ENCODE results near the gene CST7.
"Not testable (repeated sequence)": the region's sequence is repeated elsewhere in the genome, so short reads cannot be mapped to it uniquely, and the experiment has no call there.

CST7 gene

DNA sequence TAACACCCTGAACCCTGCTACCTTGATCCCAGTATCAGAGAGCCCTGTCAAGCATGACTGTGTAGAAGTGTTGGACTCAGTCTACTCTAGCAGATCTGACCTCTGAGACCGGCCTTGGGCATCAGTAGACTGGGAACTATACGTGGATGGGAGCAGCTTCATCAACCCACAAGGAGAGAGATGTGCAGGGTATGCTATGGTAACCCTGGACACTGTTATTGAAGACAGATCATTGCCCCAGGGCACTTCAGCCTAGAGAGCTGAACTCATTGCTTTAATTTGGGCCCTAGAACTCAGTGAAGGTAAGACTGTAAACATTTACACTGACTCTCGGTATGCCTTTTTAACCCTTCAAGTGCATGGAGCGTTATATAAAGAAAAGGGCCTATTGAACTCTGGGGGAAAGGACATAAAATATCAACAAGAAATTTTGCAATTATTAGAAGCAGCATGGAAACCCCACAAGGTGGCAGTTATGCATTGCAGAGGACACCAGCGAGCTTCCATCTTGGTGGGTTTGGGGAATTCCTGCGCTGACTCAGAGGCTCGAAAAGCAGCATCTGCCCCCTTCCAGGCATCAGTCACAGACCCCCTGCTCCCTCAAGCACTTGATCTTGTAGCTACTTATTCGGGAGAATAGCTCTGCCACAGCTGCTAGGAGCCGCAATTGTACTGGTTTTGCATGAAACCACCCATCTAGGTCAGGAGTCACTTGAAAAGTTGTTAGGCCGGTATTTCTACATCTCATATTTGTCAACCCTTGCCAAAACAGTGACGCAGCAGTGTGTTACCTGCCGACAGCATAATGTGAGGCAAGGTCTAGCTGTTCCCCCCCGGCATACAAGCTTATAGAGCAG lies 19.0 kb upstream of the CST7 start:
- not testable (repeated sequence) for DNase-seq

DNA sequence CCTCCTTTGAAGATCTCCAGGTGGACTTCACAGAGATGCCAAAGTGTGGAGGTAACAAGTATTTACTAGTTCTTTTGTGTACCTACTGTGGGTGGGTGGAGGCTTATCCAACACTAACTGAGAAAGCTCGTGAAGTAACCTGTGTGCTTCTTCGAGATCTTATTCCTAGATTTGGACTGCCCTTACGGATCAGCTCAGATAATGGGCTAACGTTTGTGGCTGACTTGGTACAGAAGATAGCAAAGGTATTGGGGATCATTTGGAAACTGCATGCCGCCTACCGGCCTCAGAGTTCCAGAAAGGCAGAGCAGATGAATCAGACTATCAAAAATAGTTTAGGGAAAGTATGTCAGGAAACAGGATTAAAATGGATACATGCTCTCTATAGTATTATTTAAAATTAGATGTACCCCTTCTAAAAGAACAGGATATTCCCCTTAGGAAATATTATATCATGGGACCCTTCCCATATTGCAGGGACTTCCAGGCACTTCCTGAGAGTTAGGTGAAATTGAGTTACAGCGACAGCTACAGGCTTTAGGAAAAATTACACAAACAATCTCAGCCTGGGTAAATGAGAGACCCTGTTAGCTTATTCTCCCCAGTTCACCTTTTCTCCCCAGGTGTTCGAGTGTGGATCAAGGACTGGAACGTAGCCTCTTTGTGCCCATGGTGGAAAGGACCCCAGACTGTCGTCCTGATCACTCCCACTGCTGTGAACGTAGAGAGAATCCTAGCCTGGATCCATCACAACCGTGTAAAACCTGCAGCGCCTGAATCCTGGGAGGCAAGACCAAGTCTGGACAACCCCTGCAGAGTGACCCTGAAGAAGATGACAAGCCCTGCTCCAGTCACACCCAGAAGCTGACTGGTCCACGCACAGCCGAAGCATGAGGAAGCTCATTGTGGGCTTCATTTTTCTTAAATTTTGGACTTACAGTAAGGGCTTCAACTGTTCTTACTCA lies 18.1 kb upstream of the CST7 start:
- DNase-seq, result not testable (repeated sequence)

DNA sequence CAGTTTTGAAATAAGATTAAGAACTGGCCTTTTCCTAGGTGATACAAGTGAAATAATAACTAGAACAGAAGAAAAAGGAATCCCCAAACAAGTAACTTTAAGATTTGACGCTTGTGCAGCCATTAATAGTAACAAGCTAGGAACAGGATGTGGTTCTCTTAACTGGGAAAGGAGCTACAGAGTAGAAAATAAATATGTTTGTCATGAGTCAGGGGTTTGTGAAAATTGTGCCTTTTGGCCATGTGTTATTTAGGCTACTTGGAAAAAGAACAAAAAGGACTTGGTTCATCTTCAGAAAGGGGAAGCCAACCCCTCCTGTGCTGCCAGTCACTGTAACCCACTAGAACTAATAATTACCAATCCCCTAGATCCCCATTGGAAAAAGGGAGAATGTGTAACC lies 17.2 kb upstream of the CST7 start:
- DNase-seq, result not testable (repeated sequence)

DNA sequence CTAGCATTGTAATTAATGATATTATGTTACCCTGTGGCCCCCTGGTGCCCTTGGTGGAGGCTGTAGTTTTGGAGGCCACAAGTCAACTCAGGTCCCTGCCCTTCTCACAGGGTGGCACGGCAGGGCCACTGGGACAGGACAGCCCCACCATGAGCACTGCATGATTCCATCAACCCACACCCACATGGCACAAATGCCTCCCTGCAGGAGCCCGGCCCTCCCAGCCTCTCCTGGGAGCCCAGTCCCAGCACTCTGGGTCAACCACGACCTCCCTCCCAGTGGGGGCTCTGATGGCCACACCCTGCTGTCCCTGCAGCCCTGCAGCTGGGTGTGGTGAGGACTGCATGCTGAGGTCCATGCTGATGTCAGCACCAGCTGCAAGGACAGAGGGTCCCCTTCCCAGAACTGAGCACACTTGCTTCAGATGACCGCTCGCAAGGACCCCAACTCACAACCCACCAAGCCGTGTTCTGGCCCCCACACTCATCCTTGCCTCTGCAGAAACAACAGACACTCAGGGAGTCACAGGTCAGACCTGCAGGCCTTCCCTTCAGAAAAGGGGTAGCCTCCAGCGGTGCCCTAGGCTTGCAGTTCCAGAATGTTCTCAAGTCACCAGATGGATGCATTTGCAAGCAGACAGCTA lies 15.7 kb upstream of the CST7 start:
- DNase-seq, result no peak

DNA sequence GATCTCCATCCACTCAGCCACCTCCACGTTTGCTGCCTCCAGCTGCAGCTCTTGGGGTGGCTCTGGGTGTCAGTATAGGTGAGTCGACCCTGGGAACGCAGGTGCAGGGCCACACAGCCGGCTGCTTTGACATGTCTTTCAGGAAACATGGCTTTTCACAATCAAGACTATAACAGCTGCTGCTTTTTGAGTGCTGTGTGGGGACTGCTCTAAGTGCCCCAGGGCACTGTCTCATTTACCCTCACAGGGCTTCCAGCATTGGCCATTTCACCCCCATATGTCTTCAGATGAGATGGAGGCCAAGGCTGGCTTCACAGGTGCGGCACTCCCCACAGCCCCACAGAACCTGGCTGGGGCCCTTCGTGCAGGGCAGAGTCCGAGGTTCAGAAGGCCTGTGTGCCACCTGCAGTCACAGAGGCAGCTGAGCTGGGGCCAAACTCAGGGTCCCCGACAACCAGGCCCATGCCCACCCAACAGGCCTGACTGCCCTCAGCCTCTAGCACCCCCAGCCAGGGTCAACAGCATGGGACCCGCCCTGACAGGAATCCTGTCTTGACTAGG lies 14.9 kb upstream of the CST7 start:
- DNase-seq, result no peak

DNA sequence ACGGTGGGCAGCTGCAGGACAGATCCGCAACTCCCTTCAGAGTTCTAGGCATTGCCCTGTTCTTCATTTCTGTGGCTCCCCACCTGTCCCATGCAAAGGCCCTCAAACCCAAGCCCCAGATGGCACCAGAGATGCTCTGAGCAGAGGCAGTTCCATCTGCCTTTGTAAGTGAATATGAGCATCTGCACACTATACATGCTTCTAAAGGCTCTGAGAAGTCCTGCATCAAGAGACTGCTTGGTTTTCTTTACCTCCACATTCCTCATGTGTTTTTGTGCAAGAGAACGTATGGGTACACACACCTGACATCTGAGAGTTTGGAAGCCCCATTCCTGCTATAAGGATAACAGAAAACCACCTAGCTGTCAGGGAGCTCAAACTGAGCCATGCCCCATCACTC lies 14.4 kb upstream of the CST7 start:
- no peak for DNase-seq

DNA sequence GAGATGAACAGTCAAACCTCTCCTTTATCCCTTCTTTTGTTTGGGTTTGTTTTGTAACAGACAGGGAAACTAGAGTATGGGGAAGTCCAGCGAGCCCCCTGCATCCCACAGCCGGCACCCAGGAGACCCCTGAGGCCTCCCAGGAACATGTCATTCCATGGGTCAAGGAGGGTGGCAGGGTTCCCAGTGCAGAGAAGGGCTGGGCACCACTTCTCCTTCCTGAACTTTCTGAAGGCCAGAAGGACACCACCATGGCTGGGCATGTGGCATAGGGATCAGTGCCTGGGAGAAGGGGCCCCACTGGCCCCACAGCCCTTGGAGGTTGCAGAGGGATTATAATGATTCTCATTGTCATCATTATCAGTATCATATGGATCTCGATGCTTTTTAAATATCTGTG lies 13.9 kb upstream of the CST7 start:
- no peak for DNase-seq

DNA sequence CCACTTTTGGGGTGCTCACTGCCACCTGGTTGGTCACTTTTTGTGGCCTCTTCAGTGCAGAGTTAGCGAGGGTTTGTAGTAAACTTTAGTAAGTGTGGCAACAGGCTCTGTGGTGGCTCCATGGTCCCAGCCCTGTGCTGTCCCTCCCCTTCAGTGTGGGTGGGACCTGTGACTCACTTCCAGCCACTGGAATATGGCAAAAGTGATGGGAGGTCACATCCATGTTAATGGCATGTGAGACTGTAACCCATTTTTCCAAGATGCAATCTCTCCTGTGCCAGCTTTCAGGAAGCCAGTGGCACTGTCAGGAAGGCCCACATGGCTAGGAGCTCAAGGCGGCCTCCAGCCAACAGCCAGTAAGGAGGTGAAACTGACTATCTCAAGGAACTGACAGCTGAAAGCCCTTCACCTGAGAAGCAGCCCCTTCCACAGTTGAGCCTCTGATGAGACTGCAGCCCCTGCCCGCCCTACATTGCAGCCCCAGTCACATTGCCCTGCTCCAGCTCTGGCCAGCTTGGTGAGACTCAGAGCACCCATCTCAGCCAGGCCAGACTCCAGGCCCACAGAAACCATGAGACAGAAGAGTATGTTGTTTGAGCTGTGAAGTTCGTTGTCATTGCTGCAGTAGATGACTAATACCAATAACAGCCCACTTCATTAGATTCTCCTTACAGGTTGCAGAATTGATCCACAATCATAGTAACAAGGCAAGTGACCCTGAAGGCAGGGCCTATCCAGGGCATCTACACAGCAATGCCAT lies 13.1 kb upstream of the CST7 start:
- no peak for DNase-seq

DNA sequence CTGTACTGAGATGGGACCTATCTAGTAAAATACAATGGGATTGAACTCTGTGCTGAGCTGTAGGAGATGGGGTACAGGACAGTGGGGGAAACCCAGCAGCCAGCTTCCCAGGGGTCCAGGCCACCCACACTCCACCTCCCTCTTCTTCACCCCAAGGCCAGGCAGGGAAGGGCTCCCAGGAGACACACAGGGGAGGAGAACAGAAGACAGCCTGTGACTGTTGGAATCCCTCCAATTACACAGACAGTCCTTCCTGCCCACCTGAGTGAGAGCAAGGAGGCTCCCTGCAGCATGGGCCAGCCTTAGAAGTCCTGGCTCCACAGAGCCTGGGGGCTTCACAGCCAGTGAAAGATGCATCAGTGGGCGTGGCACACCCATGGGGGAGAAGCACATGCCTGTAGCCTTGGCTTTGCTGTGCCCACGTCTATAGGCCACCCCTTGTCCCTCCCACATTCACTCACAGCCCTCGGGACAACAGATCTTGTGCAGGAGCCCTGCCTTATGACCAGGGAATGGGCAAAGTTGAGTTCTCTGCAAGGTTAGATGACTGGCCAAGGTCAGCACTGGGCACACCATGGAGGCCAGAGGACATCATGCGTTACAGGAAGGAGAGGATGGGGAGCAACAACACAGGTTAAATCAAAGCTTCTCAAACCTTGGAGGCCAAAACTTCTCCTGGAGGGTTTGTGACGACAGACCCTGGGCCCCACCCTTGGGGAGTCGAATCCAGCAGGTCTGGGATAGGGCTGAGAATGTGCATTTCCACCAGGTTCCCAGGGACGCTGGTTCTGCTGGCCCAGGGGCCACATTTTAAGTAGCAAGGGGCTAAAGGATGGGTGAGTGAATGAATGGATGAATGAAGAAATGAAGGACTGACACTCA lies 12.3 kb upstream of the CST7 start:
- no peak for DNase-seq

DNA sequence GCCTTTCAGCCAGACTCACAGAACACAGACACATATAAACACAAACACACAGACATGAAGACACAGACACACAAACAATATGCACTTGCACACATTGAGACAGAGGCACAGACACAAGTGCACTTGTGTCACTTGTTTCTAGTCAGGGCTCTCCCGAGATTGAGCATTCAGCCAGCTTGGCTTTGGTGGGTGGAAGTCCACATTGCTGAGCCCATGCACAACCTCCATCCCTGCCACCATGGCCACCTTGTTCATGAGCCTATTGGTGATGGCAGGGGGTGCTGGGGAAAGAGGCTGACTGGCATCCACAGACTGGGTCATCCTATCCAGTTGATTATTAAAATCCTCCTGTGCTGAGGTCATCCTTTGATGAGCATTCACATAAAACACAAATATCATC lies 11.5 kb upstream of the CST7 start:
- no peak for DNase-seq

DNA sequence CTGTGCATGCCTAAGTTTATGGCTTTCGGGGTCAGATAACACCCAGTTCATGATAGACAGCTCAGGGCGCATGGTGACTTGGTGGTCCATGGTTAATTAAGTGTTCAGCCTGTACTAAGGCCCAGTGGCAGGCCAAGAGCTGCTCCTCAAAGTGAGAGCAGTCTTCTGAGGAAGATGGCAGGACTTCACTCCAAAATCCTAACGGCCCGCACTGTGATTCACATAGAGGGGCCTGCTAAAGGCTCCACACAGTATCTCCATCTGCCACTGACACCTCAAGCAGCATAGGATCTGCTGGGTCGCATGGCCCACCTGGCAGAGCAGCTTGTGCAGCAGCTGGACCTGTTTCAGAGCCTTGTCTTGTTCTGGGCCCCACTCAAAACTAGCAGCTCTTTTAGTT lies 10.6 kb upstream of the CST7 start:
- DNase-seq, result no peak

DNA sequence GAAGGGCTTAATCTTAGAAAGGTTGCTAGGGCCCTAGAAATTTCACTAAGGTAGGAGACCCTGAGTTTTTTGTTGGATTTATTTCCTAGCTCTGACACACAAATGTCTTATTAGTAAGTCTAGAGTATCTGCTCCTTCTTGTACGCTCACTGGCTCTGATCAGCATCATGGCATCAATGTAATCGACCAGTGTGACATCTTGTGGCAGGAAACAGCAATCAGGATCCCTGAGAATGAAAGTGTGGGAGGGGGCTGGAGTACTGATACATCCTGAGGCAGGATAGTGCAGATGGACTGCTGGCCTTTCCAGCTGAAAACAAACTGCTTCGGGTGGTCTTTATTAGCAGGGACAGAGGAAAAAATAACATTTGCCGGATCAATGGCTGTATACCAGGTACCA lies 10.0 kb upstream of the CST7 start:
- no peak for DNase-seq

DNA sequence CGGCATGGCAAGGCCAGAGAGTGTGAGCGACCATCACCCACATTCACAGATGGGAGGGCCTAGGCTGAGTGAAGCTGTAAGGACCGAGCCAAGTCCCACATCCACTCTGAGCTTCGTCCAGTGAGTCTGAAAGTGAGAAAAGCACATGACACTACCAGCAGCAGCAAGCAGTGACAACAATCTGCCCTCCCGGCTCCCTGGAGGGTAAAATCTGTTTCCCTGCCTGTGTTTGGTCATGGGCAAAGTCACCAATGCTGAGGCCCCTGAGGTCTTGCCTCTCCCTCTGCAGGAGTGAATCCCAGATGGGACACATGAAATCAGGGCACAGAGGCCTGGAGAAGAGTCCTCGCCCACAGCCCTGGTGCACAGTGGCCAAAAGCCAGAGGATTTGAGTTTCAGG lies 6.4 kb upstream of the CST7 start:
- DNase-seq, result no peak

DNA sequence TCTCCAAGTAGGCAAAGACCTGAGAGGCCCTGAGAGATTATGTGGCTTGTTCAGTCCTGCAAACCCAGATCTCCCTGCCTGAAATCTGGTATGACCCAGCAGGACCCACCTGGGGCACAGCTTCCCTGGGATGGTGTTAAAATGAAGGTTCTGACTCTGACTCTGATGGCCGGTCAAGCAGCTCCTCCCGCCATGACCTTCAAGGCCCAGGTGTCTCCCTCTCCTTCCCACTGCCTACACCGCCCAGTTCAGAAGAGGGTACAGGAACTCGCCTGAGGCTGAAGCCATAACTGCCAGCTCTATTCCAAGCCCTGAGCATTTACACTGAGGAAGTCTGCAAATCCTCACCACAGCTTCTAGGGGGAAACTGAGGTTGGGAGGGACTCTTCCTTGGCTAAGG lies 5.9 kb upstream of the CST7 start:
- DNase-seq, result no peak

DNA sequence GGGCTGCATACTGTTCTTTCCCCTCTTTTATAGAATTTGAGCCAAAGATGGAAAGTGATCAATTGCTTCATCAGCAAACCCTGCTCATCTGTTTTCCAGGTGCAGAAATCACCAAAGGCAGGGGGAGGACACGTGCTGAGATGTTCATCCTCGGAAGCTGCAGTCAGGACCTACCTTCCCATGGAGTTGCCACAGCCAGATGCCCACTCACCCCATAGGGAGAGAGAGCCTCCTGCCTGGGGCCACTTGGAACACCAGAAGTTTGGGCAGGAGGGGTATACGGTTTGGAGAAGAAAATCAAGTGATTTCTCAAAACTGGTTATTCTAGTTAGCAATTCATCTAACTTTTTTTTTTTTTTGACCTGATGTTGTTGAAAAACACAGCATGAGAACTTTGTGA lies 5.3 kb upstream of the CST7 start:
- no peak for DNase-seq

DNA sequence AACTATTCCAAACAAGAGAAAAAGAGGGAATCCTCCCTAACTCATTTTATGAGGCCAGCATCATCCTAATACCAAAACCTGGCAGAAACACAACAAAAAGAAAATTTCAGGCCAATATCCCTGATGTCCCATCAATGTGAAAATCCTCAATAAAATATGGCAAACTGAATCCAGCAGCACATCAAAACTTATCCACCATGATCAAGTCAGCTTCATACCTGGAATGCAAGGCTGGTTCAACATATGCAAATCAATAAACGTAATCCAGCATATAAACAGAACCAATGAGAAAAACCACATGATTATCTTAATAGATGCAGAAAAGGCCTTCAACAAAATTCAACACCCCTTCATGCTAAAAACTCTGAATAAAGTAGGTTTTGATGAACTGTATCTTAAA lies 2.7 kb upstream of the CST7 start:
- DNase-seq, result not testable (repeated sequence)

DNA sequence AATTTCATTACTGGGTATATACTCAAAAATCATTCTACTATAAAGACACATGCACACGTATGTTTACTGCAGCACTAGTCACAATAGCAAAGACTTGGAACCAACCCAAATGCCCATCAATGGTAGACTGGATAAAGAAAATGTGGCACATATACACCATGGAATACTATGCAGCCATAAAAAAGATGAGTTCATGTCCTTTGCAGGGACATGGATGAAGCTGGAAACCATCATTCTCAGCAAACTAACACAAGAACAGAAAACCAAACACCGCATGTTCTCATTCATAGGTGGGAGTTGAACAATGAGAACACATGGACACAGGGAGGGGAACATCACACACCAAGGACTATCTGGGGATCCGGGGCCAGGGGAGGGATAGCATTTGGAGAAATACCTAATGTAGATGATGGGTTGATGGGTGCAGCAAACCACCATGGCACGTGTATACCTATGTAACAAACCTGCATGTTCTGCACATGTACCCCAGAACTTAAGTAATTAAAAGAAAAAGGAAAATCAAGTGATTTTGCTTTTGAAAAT lies 602 bp upstream of the CST7 start:
- DNase-seq, result not testable (repeated sequence)

DNA sequence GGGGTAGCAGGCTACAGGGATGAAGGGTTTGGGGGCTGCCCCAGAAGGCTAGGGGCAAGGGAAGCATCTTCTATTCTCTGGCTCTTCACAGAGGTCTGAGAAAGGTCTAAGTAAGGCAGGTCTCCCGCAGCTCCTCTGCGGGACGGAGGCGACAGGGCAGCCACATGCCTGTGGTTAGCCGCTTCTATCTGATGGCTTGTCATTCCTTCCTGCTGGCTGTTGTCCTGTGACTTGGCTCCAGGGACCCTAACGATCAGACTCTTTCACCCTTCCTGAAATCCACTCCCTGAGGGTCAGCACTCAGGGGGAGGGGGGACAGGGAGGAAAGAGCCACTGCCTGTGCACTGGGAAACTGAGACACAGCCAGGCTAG lies 673 bp downstream of the CST7 start:
- no peak for DNase-seq

DNA sequence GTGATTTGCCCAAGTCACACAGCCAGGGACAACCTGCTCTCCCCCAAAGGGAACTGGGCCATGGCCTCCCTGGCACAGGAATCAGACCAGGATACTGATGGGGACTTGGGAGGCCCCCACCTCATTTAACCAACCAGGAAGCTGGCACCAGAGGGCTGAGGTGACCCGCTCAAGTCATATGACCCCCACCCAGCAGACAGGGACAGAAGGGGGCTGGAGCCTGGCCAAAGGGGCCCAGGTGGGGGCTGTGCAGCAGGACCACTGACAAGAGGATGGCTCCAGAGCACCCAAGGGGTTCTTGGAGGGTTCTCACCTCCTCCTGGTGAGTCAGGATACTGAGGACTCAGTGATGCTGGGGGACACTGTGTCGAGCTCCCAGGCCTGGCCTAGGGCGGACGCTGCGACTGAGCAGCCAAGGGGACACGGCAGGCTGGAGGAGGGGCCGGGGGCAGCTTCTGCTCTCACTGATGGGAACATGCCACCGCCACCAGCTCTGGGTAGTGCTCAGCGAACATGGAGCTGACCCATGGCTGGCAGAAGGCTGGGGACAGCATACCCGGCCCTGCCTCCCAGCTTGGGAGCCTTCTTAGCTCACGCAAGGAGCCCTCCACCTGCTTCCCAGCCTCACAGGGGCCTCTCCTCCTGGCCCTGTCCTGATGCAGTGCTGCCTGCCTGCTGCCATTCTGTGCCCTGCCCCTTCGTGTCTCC lies 1.2 kb downstream of the CST7 start:
- DNase-seq, result no peak

DNA sequence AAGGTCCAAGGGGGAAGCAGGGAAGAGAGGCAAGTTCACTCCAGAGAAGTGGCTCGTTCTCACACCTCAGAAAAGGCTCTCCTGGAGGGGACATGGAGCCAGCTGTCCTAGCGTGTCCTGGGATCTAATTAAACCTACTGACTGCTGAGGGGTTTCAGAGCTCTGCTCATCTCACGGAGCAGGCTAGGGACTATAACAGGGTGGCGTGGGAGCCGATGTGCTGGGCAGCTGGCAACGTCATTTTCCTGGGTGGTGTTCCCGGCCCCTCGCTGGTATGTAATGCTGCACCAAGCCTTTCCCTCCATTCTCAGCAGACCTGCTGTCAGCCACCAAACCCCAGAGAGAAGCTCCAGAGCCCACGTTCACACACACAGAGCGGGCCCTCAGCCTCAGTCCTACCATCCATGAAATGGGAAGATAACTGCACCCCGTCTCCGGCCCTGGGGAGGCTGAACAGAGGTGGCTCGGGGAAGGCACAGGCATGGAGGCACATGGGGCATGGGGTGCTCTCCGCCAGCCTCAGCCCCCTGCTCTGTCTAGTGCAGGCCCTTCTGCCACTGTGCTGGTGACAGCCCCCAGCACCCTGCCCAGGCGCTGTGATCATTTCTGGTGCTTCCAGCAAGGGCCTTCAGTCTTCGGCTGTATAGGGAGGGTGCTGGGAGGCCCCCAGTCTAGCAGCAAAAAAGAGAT lies 1.9 kb downstream of the CST7 start:
- DNase-seq, result no peak

All from NCI-H1092 (cell line).